SH-SY5Y (cell line): ENCODE measurements around the gene ALDH3B1.

ENCODE experiments used
- GATA2 ChIP-seq: IDR thresholded peaks from 2 replicates; pipeline ENCODE4 v1.6.1; 2011; ENCODE audit warnings: mild to moderate bottlenecking, low read depth, low read length
- GATA3 ChIP-seq: IDR thresholded peaks from 2 replicates; pipeline ENCODE4 v1.6.1; 2011; ENCODE audit warnings: low read depth, mild to moderate bottlenecking, low read length, moderate library complexity

GRCh38 chr11:68047437-68048290 lies 37.5 kb downstream of the ALDH3B1 start:
- TF ChIP-seq GATA2 (no peak), GATA3 (no peak)
